Stimulated activated CD4-positive, alpha-beta T cell treated with anti-CD3 and anti-CD28 coated beads, Interleukin-2, amount 100 ng/mL, for 48 hours (primary cell): ENCODE results near the gene RHOJ.
"Not testable (repeated sequence)": the region's sequence is repeated elsewhere in the genome, so short reads cannot be mapped to it uniquely, and the experiment has no call there.

Experiments
- DNase-seq, 2 donors: peaks; one replicate each; pipeline ENCODE4 v3.0.0-alpha.2; 2020

RHOJ gene

GRCh38 chr14:63269561-63270225 is 65.5 kb downstream of the RHOJ start:
- no peak for DNase-seq

GRCh38 chr14:63273129-63273528 is 68.9 kb downstream of the RHOJ start:
- no peak for DNase-seq

- no peak for DNase-seq
Observed at GRCh38 chr14:63273717-63274655, 69.7 kb downstream of the RHOJ start.

GRCh38 chr14:63275611-63276010 is 71.4 kb downstream of the RHOJ start:
- DNase-seq = no peak

- DNase-seq = no peak
Observed at GRCh38 chr14:63276016-63276415, 71.8 kb downstream of the RHOJ start.

- no peak for DNase-seq
Observed at GRCh38 chr14:63276492-63277342, 72.5 kb downstream of the RHOJ start.

- DNase-seq = no peak
Observed at GRCh38 chr14:63277591-63278183, 73.4 kb downstream of the RHOJ start.

GRCh38 chr14:63279933-63280332 is 75.7 kb downstream of the RHOJ start:
- not testable (repeated sequence) for DNase-seq

GRCh38 chr14:63282997-63283883 is 79.0 kb downstream of the RHOJ start:
- DNase-seq = no peak

GRCh38 chr14:63283884-63284248 is 79.6 kb downstream of the RHOJ start:
- DNase-seq = no peak

GRCh38 chr14:63286071-63286470 is 81.8 kb downstream of the RHOJ start:
- no peak for DNase-seq

GRCh38 chr14:63287666-63288483 is 83.6 kb downstream of the RHOJ start:
- DNase-seq = no peak

- no peak for DNase-seq
Observed at GRCh38 chr14:63288853-63289252, 84.6 kb downstream of the RHOJ start.

GRCh38 chr14:63290741-63291430 is 86.6 kb downstream of the RHOJ start:
- DNase-seq = no peak

- no peak for DNase-seq
Observed at GRCh38 chr14:63292805-63293204, 88.6 kb downstream of the RHOJ start.

GRCh38 chr14:63295231-63295685 is 91.0 kb downstream of the RHOJ start:
- no peak for DNase-seq

- DNase-seq = no peak
Observed at GRCh38 chr14:63296060-63296563, 91.9 kb downstream of the RHOJ start.

GRCh38 chr14:63297372-63298063 is 93.3 kb downstream of the RHOJ start:
- DNase-seq = no peak
